ENCODE data around the gene STRBP.

DNA sequence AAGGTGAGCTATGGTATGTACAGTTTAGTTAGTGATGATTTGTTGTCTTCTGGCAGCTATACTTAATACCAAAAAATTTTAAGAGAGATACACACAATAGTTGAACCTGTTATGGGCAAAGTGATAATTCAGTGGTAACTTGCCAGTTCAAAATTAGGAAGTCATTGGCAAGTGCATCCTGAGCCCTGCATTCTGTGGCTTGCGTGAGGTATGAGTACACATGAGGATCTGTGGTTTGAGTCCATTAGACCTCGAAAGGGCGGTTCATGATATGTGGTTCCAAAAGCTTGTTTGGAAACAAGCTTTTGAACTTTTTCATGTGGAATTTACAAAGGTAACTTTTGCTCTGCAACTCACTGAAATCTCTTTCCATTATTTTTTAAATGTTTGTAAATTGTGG is 187.9 kb downstream of the STRBP start:
- TF ChIP-seq, protein P1, sequence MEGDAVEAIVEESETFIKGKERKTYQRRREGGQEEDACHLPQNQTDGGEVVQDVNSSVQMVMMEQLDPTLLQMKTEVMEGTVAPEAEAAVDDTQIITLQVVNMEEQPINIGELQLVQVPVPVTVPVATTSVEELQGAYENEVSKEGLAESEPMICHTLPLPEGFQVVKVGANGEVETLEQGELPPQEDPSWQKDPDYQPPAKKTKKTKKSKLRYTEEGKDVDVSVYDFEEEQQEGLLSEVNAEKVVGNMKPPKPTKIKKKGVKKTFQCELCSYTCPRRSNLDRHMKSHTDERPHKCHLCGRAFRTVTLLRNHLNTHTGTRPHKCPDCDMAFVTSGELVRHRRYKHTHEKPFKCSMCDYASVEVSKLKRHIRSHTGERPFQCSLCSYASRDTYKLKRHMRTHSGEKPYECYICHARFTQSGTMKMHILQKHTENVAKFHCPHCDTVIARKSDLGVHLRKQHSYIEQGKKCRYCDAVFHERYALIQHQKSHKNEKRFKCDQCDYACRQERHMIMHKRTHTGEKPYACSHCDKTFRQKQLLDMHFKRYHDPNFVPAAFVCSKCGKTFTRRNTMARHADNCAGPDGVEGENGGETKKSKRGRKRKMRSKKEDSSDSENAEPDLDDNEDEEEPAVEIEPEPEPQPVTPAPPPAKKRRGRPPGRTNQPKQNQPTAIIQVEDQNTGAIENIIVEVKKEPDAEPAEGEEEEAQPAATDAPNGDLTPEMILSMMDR (IDR thresholded peaks at IDR 0.05), result no peak
- no peak for TF ChIP-seq POLR2AphosphoS5 (IDR thresholded peaks at IDR 0.05)

Measured in prostate gland (tissue), 2 donors.